ELF-1 (cell line): ENCODE results near the gene HHAT.
A peak's percentile ranks its signal among the peaks of the same experiment; 100 is the strongest.
"Not testable (repeated sequence)": the region's sequence is repeated elsewhere in the genome, so short reads cannot be mapped to it uniquely, and the experiment has no call there.

ENCODE experiments used
- DNase-seq: peaks from one replicate; pipeline ENCODE4 v3.0.0-alpha.2; 2016; ENCODE audit warnings: low read depth, low spot score

HHAT gene

GRCh38 chr1:210313921-210314320 lies 14.8 kb upstream of the HHAT start:
- no peak for DNase-seq

GRCh38 chr1:210315529-210315928 lies 13.2 kb upstream of the HHAT start:
- DNase-seq, result no peak

- DNase-seq, result peak; percentile 33
Measured at GRCh38 chr1:210321131-210321530, 7.6 kb upstream of the HHAT start.

GRCh38 chr1:210321552-210321951 lies 7.2 kb upstream of the HHAT start:
- peak; percentile 73 for DNase-seq

- DNase-seq, result no peak
Measured at GRCh38 chr1:210323957-210324356, 4.7 kb upstream of the HHAT start.

- no peak for DNase-seq
Measured at GRCh38 chr1:210325026-210325670, 3.6 kb upstream of the HHAT start.

- DNase-seq, result peak; percentile 22
Measured at GRCh38 chr1:210328032-210328745, 513 bp upstream of the HHAT start.

- no peak for DNase-seq
Measured at GRCh38 chr1:210330279-210330866, 1.7 kb downstream of the HHAT start.

- no peak for DNase-seq
Measured at GRCh38 chr1:210332233-210332632, 3.5 kb downstream of the HHAT start.

- DNase-seq, result no peak
Measured at GRCh38 chr1:210332719-210333398, 4.2 kb downstream of the HHAT start.

GRCh38 chr1:210335001-210335400 lies 6.3 kb downstream of the HHAT start:
- no peak for DNase-seq

GRCh38 chr1:210336362-210336761 lies 7.7 kb downstream of the HHAT start:
- DNase-seq, result no peak

- no peak for DNase-seq
Measured at GRCh38 chr1:210339500-210339899, 10.8 kb downstream of the HHAT start.

GRCh38 chr1:210340311-210340710 lies 11.6 kb downstream of the HHAT start:
- DNase-seq, result no peak

GRCh38 chr1:210340841-210341240 lies 12.1 kb downstream of the HHAT start:
- no peak for DNase-seq

GRCh38 chr1:210342986-210343780 lies 14.5 kb downstream of the HHAT start:
- DNase-seq, result no peak

- DNase-seq, result no peak
Measured at GRCh38 chr1:210344706-210345105, 16.0 kb downstream of the HHAT start.

GRCh38 chr1:210347112-210347511 lies 18.4 kb downstream of the HHAT start:
- DNase-seq, result no peak

GRCh38 chr1:210351496-210351895 lies 22.8 kb downstream of the HHAT start:
- no peak for DNase-seq

- no peak for DNase-seq
Measured at GRCh38 chr1:210352575-210352974, 23.9 kb downstream of the HHAT start.

GRCh38 chr1:210354305-210354704 lies 25.6 kb downstream of the HHAT start:
- not testable (repeated sequence) for DNase-seq

GRCh38 chr1:210358626-210359025 lies 29.9 kb downstream of the HHAT start:
- no peak for DNase-seq
